Stimulated activated CD4-positive, alpha-beta T cell treated with anti-CD3 and anti-CD28 coated beads, Interleukin-2, amount 100 ng/mL, for 4 hours (primary cell): ENCODE measurements around the gene SSBP3.
"Not testable (repeated sequence)": the region's sequence is repeated elsewhere in the genome, so short reads cannot be mapped to it uniquely, and the experiment has no call there.

Experiments
- DNase-seq: peaks from one replicate; pipeline ENCODE4 v3.0.0-alpha.2; 2020; ENCODE audit warnings: low read depth

SSBP3 gene

GRCh38 chr1:54392401-54392800 is 13.8 kb downstream of the SSBP3 start:
- DNase-seq, result no peak

DNA sequence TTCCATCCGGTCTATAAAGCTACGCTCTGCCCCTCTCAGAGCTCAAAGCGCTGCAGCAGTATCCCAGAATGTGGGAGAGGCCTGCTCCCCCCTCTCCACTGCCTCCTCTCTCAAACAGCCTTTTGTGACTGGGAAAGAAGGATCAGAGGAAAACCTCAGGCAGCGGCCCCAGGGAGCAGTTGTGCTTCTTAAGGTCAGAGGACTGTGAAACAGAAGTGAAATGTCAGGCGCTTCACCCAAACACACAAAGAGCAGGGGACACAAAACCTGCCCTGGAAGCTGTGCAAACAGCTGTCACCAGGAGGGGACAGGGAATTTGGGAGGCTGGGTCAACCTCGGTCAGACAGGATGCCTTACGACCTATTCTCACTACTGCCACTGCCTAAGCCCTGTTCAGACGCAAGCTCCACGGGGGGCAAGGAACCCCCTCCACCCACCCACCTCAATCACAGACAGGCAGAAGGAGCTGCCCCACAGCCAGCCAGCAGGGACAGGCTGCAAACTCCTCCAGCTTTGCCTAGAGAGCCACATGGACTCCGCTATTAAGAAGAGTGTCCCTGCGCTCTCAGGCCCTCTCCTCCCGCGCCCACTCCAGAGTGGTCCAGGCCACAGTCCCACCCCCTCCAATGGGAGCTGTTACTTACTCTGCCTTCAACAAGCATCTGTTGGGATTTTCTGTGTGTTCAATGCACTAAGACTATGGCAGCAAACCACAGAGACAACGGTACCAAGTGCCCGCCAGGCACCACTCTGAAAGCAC is 14.6 kb downstream of the SSBP3 start:
- no peak for DNase-seq

DNA sequence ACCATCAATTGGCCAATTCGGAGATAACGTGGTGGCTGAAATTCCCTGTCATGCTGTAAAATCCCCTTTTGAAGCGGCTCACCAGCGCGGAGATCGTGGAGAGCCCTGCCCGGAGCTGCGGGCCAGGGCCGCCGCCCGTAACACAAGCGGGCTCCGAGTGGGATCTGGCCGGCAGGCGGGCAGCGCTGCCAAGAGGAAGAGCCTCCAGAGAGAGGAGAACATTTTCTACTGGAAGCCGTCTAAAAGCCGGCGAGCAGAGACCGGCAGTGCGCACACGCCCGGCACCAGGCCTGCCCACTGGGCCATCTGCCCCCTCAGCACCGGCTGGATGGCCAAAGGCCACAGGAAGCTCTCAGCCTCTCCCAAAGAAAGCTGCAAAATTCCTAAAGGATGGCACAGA is 15.5 kb downstream of the SSBP3 start:
- no peak for DNase-seq

GRCh38 chr1:54389608-54390007 is 16.6 kb downstream of the SSBP3 start:
- not testable (repeated sequence) for DNase-seq

DNA sequence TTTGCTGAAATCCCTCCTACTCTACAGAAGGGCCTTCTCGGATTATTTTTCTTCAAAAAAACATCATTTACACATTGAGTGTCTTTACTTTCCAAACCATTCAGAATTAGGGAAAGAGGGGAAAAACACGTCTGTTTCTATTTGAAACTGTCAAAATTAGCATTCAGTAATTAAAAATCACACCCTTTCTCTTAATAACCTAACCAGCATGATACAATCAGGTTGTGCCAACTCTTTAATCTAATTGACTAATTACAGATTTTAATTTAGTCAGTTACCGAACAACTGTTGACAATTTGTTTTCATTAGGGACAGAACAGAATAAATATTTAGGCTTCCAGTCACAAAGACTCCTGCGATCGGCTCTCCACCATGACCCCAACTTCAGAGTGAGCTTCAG is 18.8 kb downstream of the SSBP3 start:
- no peak for DNase-seq

DNA sequence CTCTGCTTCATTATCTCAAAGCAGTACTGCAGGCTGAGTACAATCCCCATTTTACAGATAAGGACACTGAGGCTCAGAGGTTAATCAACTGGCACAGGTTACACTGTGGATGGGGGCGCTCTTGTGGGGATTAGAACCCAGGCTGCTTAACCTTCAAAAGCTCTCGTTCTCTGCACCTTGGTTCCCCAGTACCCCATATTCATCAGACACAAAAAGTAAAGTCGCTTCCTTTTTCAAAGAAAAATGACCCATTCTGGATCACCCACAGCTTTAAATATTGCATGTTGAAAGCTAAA is 20.5 kb downstream of the SSBP3 start:
- DNase-seq, result no peak

DNA sequence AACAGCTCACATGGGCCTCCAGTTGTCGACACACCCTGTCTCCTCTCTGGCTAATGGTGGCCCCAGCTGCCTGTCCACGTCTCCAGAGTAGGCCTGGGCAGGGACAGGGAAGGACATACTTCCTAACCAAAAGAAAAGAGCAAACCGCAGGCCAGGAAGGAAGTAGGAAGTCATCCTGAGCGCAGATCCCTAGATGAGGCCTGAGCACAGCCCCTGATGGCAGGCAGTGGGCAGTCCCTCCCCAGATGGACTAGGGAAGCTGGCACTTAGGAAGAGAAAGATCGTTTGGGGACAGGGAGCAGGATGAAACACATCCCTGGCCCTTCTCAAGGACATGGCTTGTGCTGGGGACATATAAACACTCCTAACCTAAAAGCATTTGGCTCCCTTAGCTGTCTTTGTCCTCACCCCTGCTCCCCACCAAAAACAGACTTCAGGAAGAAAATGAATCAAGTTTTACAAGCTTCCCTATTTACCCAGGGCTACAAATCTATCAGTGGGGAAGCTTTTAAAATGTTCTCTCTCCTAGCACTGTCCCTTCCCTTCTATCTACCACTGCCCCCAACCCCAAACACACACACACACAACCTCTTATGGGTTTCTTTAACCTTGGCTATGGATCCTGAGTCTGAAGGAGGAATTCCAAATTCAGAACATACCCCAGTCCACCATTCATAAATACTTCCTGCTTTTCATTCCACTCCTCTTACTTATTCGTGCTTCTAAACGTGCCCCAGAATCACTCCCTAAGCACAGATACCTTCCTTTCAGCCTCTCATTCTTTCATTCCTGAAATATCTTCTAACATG is 21.1 kb downstream of the SSBP3 start:
- no peak for DNase-seq

GRCh38 chr1:54384471-54384870 is 21.7 kb downstream of the SSBP3 start:
- DNase-seq, result no peak

DNA sequence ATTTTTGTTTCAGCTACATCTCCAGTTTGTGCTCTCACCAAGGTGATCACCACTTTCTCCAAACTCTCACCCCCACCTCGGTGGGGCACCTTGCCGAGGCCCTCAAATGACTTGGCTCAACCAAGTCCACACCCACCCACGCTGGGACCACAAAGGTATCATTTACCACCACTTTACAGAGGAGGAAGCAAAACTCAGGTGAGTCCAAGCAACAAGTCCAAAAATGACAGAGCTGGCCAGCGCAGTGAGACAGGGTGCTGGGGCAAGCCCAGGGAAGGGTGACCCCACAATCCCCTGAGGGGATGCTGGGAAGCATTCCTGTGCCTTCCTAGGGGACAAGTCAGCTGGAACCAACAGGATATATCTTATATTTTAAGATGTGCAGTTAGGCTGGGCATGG is 24.7 kb downstream of the SSBP3 start:
- DNase-seq, result no peak

- DNase-seq, result no peak
Observed at GRCh38 chr1:54380290-54380882, 25.8 kb downstream of the SSBP3 start.

DNA sequence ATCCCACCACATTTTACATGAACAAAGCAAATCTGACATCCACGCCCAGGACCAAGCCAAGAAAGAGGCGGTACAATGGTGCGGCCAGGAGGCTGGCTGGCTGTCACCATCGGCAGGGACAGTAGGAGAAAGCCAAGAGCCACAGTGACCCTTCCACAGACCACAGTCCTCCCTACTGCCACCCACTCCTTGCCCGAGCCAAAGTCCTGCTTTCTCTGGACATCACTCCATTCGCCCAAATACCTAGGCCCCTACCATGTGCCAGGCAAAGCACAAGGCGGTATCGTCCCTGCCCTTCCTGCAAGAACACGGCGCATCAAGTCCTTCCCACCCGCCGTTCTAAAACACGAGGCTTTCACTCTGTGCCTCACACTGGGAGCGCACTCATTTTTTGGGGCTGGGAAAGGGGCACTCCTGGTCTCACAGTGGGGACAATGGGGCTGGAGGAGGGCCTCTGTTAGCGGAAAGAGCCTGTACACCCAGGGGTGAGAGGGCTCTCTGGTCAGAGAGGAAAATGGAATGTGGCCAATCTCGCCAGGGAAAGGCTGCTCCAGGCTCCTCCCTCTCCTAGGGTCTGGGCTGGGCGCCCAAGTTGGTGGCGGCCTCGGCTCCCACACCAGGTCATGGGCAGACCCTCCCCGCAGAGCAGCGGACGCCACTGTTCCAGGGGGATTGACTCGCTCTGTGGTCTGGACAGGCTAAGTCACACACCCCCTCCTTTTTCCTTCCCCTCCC is 26.5 kb downstream of the SSBP3 start:
- no peak for DNase-seq

DNA sequence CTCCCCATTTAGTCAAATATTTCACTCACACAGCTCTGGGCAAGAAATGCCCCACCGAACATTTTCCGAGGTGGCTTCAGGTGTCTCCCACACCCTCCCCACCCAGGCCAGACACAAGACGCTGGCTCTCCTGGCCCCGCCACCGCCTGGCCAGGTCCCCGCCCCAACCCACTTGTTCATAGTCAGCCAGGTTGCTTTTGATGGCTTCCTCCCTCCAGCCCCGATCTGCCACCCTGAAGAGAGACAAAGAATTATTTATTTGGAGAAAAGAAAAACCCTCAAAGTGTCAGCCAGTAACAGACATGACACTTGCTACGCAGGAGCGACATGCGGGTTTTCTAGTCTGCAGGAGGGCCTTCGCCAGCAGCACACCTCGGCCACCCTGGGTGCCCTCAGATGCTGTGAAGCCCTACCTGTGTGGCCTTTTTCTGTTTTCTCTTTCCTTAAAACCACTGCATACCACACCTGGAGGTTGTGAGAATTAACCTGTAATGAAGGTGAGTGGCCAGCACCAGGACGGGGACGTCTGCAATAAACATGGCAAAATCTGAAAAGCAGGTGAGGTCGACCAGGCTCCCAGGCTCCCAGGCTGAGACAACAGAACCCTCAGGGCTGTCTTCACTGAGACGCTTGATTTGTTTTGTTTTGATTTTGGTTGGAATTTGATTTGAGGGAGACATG is 27.2 kb downstream of the SSBP3 start:
- no peak for DNase-seq

DNA sequence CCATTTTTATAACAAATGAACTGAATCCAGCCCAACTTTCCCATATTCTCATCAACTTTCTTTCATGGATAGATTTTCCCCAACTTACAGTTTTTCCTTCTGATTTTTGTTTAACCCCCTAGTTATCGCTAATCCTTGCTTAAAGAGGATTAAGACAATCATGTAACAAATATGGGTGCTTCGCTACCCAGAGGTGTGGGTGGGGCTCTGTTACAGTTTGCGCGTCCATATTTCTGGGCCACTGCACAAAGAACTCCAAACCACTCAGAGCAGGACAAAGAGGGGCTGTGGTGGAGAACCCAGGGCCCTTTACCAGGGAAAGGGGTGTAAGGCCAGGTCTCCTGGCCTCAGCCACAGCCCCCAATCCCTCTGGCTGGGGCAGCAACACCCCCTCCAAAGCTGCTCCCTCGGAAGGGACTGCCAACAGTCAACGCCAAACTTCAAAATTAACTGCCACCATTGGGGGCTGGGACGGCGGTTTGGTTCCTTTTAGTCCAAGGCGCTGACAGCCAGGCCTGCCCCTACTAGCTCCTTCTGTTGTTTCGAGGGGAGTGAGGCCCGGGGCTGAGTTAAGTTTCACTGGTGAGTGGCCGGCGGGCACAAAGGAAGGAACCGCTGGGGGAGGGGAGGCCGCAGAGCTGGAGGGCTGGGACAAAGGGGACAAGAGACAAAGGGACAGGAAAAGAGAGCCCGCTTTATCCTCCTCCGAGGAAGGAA is 27.9 kb downstream of the SSBP3 start:
- no peak for DNase-seq

GRCh38 chr1:54377040-54377691 is 29.0 kb downstream of the SSBP3 start:
- DNase-seq, result no peak

DNA sequence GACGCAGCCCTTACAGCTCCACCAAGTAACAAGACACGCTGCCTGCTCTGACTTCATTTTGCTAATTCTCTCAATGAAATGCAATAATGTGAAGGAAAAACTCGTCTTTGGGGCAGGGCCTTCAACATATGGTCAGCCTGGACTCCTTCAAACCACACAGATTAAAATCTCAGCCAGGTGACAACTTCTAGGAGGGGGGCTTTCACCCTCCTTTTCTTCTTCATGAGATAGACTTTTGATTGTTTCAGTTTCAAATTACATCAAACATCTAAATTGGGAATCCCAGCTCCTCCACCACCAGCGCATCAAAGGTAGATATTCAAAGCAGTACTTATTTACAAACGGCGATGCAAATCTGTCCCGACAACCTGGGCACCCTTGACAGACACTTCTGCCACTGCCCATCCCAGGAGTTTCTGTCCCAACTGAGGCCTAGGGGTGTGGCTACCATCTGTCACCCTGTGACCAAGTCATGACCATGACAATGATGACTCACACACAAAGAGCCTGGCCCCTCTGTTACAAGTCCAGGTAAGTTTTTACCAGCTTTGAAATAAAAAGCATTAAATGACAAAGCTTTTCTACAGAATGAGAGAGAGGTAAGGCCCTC is 29.7 kb downstream of the SSBP3 start:
- DNase-seq, result no peak

DNA sequence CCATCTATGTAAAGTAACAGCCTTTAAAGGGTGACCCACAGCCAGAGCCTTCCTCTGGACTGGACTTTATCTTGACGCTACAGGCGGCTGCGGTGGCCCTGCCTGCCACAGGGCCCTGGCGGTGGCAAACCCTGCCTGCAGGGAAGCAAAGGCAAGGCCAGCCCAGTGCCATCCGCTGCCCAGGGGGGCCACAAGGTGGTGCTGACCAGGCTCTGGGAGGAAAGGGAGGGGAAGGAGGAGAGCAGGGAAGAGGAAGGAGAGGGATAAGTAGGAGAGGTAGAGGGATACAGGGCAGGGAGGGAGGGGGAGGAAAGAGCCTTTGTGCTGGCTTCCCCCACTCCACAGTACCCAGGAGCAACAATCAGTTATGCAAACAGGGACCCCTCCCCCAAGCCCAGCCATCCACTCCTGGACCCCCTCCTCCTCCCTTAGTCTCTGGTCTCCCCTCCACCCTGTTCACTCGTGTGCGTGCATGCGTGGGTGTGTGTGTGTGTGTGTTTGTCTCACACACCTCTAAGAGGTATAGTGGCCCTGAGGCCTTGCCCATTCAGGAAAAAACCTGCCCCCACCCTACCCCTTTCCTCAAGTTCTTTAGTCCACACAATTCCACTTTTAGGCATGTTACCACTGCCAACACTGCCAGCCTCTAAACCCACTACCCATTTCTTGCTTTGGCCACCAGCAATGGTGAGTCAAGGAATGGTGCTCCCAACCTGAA is 30.3 kb downstream of the SSBP3 start:
- no peak for DNase-seq

- DNase-seq, result no peak
Observed at GRCh38 chr1:54375298-54375697, 30.9 kb downstream of the SSBP3 start.

- DNase-seq, result no peak
Observed at GRCh38 chr1:54374766-54375165, 31.4 kb downstream of the SSBP3 start.

- no peak for DNase-seq
Observed at GRCh38 chr1:54372978-54373377, 33.2 kb downstream of the SSBP3 start.

GRCh38 chr1:54371942-54372275 is 34.3 kb downstream of the SSBP3 start:
- no peak for DNase-seq
